ENCODE measurements around the gene INHBE.

The INHBE gene

GRCh38 chr12:57459750-57460467, 4.8 kb downstream of the INHBE start, which contains the start of gene GLI1:
Gene GLI1, plus strand, starts transcription at chr12:57459785. Its CDS starts 3,907 bp downstream, at chr12:57463692.
- Histone ChIP-seq H3K4me1 (ENCODE audit: control insufficient read depth, insufficient read depth, low read depth, low read length) (peaks cover 23% of the 10 kb centered on the region), H3K27me3 (ENCODE audit: control insufficient read depth in 1 of 2, insufficient read depth in 1 of 2, low read length in 2 of 2) (peaks cover 9 to 33% of the 10 kb centered on the region in 2 experiments), H3K9me3 (ENCODE audit: control insufficient read depth, low read length) (no peaks in the 10 kb centered on the region), H3K79me1 (replicated peaks; ENCODE audit: low read length, poor library complexity, severe bottlenecking) (peaks cover 2% of the 10 kb centered on the region), H3K23ac (ENCODE audit: low read length in 2 of 2) (no peak within 1 kb of the TSS), H3K14ac (ENCODE audit: low read length in 2 of 2) (no peak within 1 kb of the TSS), H3K27ac (ENCODE audit: low read length, poor library complexity, severe bottlenecking) (peak within 1 kb of the TSS; percentile 53), H2AFZ (ENCODE audit: low read depth, low read length) (peak within 1 kb of the TSS; percentile 87), H2BK5ac (ENCODE audit: low read depth, low read length, poor library complexity, severe bottlenecking) (peak within 1 kb of the TSS; percentile 61), H2BK12ac (ENCODE audit: low read length in 2 of 2) (peak within 1 kb of the TSS; percentile 34 to 80), H3K4me3 (ENCODE audit: insufficient read depth in 1 of 2, low read depth in 1 of 2, low read length in 2 of 2) (peak within 1 kb of the TSS; percentile 59 to 86), H4K8ac (ENCODE audit: low read length) (peak within 1 kb of the TSS; percentile 74), H3K4ac (ENCODE audit: low read depth in 1 of 2, low read length in 2 of 2) (peak within 1 kb of the TSS in 1 of 2 experiments; percentile 69), H2BK15ac (ENCODE audit: low read depth, poor library complexity, severe bottlenecking) (peak within 1 kb of the TSS; percentile 31), H3K36me3 (ENCODE audit: control insufficient read depth in 1 of 2, insufficient read depth in 2 of 2, low read depth in 1 of 2, low read length in 2 of 2) (no peaks in the 10 kb centered on the region), H2BK120ac (ENCODE audit: low read depth, low read length) (peak within 1 kb of the TSS; percentile 1), H3K18ac (ENCODE audit: low read depth in 1 of 2, low read length in 2 of 2) (peak within 1 kb of the TSS; percentile 61 to 69), H3K9ac (ENCODE audit: low read length) (peak within 1 kb of the TSS; percentile 85), H3K4me2 (ENCODE audit: low read length, poor library complexity, severe bottlenecking) (peak within 1 kb of the TSS; percentile 99), H2AK5ac (ENCODE audit: low read length, severe bottlenecking) (peak within 1 kb of the TSS; percentile 69), H4K91ac (ENCODE audit: low read length) (peak within 1 kb of the TSS; percentile 18)
- WGBS, result 0% methylated on average over 3 of the region's 36 CpGs
- peak; percentile 32 for DNase-seq

GRCh38 chr12:57460468-57460784, 5.3 kb downstream of the INHBE start:
- Histone ChIP-seq H2AK5ac (ENCODE audit: low read length, severe bottlenecking) (no peak overlapping the region), H2BK5ac (ENCODE audit: low read depth, low read length, poor library complexity, severe bottlenecking) (no peak overlapping the region), H3K79me1 (replicated peaks; ENCODE audit: low read length, poor library complexity, severe bottlenecking) (peaks cover 2% of the 10 kb centered on the region), H3K4me1 (ENCODE audit: control insufficient read depth, insufficient read depth, low read depth, low read length) (peaks cover 18% of the 10 kb centered on the region), H4K8ac (ENCODE audit: low read length) (no peak overlapping the region), H3K18ac (ENCODE audit: low read depth in 1 of 2, low read length in 2 of 2) (no peak overlapping the region), H3K9ac (ENCODE audit: low read length) (peak overlapping the region; percentile 59), H4K91ac (ENCODE audit: low read length) (no peak overlapping the region), H3K4me2 (ENCODE audit: low read length, poor library complexity, severe bottlenecking) (peak overlapping the region; percentile 99), H3K4me3 (ENCODE audit: insufficient read depth in 1 of 2, low read depth in 1 of 2, low read length in 2 of 2) (peak overlapping the region in 1 of 2 experiments; percentile 23), H2BK12ac (ENCODE audit: low read length in 2 of 2) (peak overlapping the region in 1 of 2 experiments; percentile 39), H2AFZ (ENCODE audit: low read depth, low read length) (no peak overlapping the region), H3K9me3 (ENCODE audit: control insufficient read depth, low read length) (no peaks in the 10 kb centered on the region), H3K4ac (ENCODE audit: low read depth in 1 of 2, low read length in 2 of 2) (no peak overlapping the region), H3K23ac (ENCODE audit: low read length in 2 of 2) (no peak overlapping the region), H3K27ac (ENCODE audit: low read length, poor library complexity, severe bottlenecking) (no peak overlapping the region), H2BK120ac (ENCODE audit: low read depth, low read length) (no peak overlapping the region), H2BK15ac (ENCODE audit: low read depth, poor library complexity, severe bottlenecking) (no peak overlapping the region), H3K36me3 (ENCODE audit: control insufficient read depth in 1 of 2, insufficient read depth in 2 of 2, low read depth in 1 of 2, low read length in 2 of 2) (no peaks in the 10 kb centered on the region), H3K14ac (ENCODE audit: low read length in 2 of 2) (no peak overlapping the region), H3K27me3 (ENCODE audit: control insufficient read depth in 1 of 2, insufficient read depth in 1 of 2, low read length in 2 of 2) (peaks cover 13 to 38% of the 10 kb centered on the region in 2 experiments)
- DNase-seq, result no peak
- 3% methylated on average over 6 of the region's 6 CpGs for WGBS

- Histone ChIP-seq H3K27me3 (ENCODE audit: control insufficient read depth in 1 of 2, insufficient read depth in 1 of 2, low read length in 2 of 2) (peaks cover 14 to 42% of the 10 kb centered on the region in 2 experiments), H2BK12ac (ENCODE audit: low read length in 2 of 2) (peak overlapping the region in 1 of 2 experiments; percentile 39), H3K4me3 (ENCODE audit: insufficient read depth in 1 of 2, low read depth in 1 of 2, low read length in 2 of 2) (peak overlapping the region in 1 of 2 experiments; percentile 42), H2BK120ac (ENCODE audit: low read depth, low read length) (no peak overlapping the region), H2BK5ac (ENCODE audit: low read depth, low read length, poor library complexity, severe bottlenecking) (no peak overlapping the region), H3K9ac (ENCODE audit: low read length) (peak overlapping the region; percentile 59), H3K27ac (ENCODE audit: low read length, poor library complexity, severe bottlenecking) (no peak overlapping the region), H3K79me1 (replicated peaks; ENCODE audit: low read length, poor library complexity, severe bottlenecking) (peaks cover 2% of the 10 kb centered on the region), H4K91ac (ENCODE audit: low read length) (no peak overlapping the region), H3K23ac (ENCODE audit: low read length in 2 of 2) (peak overlapping the region in 1 of 2 experiments; percentile 42), H3K14ac (ENCODE audit: low read length in 2 of 2) (no peak overlapping the region), H2AK5ac (ENCODE audit: low read length, severe bottlenecking) (no peak overlapping the region), H3K36me3 (ENCODE audit: control insufficient read depth in 1 of 2, insufficient read depth in 2 of 2, low read depth in 1 of 2, low read length in 2 of 2) (no peaks in the 10 kb centered on the region), H4K8ac (ENCODE audit: low read length) (no peak overlapping the region), H3K4ac (ENCODE audit: low read depth in 1 of 2, low read length in 2 of 2) (no peak overlapping the region), H2BK15ac (ENCODE audit: low read depth, poor library complexity, severe bottlenecking) (no peak overlapping the region), H3K9me3 (ENCODE audit: control insufficient read depth, low read length) (no peaks in the 10 kb centered on the region), H3K4me1 (ENCODE audit: control insufficient read depth, insufficient read depth, low read depth, low read length) (peaks cover 14% of the 10 kb centered on the region), H3K4me2 (ENCODE audit: low read length, poor library complexity, severe bottlenecking) (peak overlapping the region; percentile 99), H2AFZ (ENCODE audit: low read depth, low read length) (no peak overlapping the region), H3K18ac (ENCODE audit: low read depth in 1 of 2, low read length in 2 of 2) (peak overlapping the region in 1 of 2 experiments; percentile 34)
- whole genome bisulfite sequencing, result 0% methylated on average over 10 of the region's 19 CpGs
- no peak for DNase-seq
These were observed 5.8 kb downstream of the INHBE start for GRCh38 chr12:57460841-57461275.

GRCh38 chr12:57461276-57461916, 6.3 kb downstream of the INHBE start:
- peaks cover 17 to 46% of the 10 kb centered on the region in 2 experiments for H3K27me3 ChIP-seq (ENCODE audit: control insufficient read depth in 1 of 2, insufficient read depth in 1 of 2, low read length in 2 of 2)
- H3K79me1 ChIP-seq (replicated peaks; ENCODE audit: low read length, poor library complexity, severe bottlenecking), result peaks cover 2% of the 10 kb centered on the region
- peaks cover 12% of the 10 kb centered on the region for H3K4me1 ChIP-seq (ENCODE audit: control insufficient read depth, insufficient read depth, low read depth, low read length)
- H4K8ac ChIP-seq (ENCODE audit: low read length), result no peak overlapping the region
- no peak overlapping the region for H3K23ac ChIP-seq (ENCODE audit: low read length in 2 of 2)
- peak; percentile 72 for DNase-seq
- peak overlapping the region; percentile 99 for H3K4me2 ChIP-seq (ENCODE audit: low read length, poor library complexity, severe bottlenecking)
- H2AK5ac ChIP-seq (ENCODE audit: low read length, severe bottlenecking), result no peak overlapping the region
- H2BK120ac ChIP-seq (ENCODE audit: low read depth, low read length), result no peak overlapping the region
- H2BK15ac ChIP-seq (ENCODE audit: low read depth, poor library complexity, severe bottlenecking), result no peak overlapping the region
- peak overlapping the region; percentile 68 to 82 for H3K4me3 ChIP-seq (ENCODE audit: insufficient read depth in 1 of 2, low read depth in 1 of 2, low read length in 2 of 2)
- H3K4ac ChIP-seq (ENCODE audit: low read depth in 1 of 2, low read length in 2 of 2), result no peak overlapping the region
- no peak overlapping the region for H2BK5ac ChIP-seq (ENCODE audit: low read depth, low read length, poor library complexity, severe bottlenecking)
- H3K36me3 ChIP-seq (ENCODE audit: control insufficient read depth in 1 of 2, insufficient read depth in 2 of 2, low read depth in 1 of 2, low read length in 2 of 2), result no peaks in the 10 kb centered on the region
- H2AFZ ChIP-seq (ENCODE audit: low read depth, low read length), result no peak overlapping the region
- no peak overlapping the region for H3K14ac ChIP-seq (ENCODE audit: low read length in 2 of 2)
- peak overlapping the region; percentile 65 to 97 for H3K18ac ChIP-seq (ENCODE audit: low read depth in 1 of 2, low read length in 2 of 2)
- H3K27ac ChIP-seq (ENCODE audit: low read length, poor library complexity, severe bottlenecking), result no peak overlapping the region
- H3K9me3 ChIP-seq (ENCODE audit: control insufficient read depth, low read length), result no peaks in the 10 kb centered on the region
- H4K91ac ChIP-seq (ENCODE audit: low read length), result no peak overlapping the region
- WGBS, result 0% methylated on average over 6 of the region's 32 CpGs
- H2BK12ac ChIP-seq (ENCODE audit: low read length in 2 of 2), result no peak overlapping the region
- H3K9ac ChIP-seq (ENCODE audit: low read length), result peak overlapping the region; percentile 59

Measured in mesenchymal stem cell (in vitro differentiated cells and primary cell).